GM23248 (cell line): ENCODE measurements around the gene SCNN1A.

Experiments
- EZH2 ChIP-seq: fragments of 200-600 bp; sonication (generic); IDR thresholded peaks from 2 replicates; pipeline ENCODE4 v1.6.1; 2018; ENCODE audit warnings: antibody characterized with exemption, mild to moderate bottlenecking; ENCODE audit not compliant: insufficient read depth, poor library complexity, severe bottlenecking
- EZH2phosphoT487 ChIP-seq: fragments of 200-600 bp; sonication (generic); IDR thresholded peaks from 2 replicates; pipeline ENCODE4 v1.6.1; 2018; ENCODE audit warnings: antibody characterized with exemption, moderate library complexity, mild to moderate bottlenecking, low read depth; ENCODE audit not compliant: insufficient read depth

GRCh38 chr12:6356374-6356820, 19.0 kb downstream of the SCNN1A start:
- TF ChIP-seq EZH2 (no peak), EZH2phosphoT487 (no peak)
